HS-27A (cell line): ENCODE data around the gene PTDSS2.
"Not testable (repeated sequence)": the region's sequence is repeated elsewhere in the genome, so short reads cannot be mapped to it uniquely, and the experiment has no call there.

ENCODE experiments used
- DNase-seq: peaks from one replicate; pipeline ENCODE4 v3.0.0-alpha.2; 2012; ENCODE audit warnings: low read depth, missing footprints

PTDSS2 gene

DNA sequence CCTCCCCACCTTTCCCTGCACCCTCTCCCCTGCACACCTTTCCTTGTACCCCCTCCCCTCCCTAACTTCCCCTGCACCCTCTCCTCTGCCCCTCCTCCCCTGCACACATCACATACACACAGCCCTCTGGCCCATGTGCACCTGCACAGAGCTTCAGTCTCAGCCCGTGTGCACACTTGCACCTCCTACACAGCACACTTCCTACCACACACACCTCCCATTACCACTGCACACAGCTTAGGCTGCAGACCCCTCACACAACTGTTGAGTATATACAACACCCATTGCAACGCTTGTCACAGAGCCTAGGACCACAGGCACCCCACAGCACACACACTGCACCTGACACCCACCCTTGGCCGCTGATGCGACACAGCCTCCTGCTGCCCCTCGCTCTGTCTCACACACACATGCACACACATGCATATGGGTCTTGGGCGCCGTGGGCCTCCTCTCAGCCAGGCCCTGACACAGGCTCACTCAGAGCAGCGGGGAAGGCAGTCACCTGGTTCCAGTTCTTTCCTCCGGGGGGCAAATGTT, 35.7 kb upstream of the PTDSS2 start:
- no peak for DNase-seq

- no peak for DNase-seq
Measured at GRCh38 chr11:415640-416041, 34.4 kb upstream of the PTDSS2 start.

GRCh38 chr11:416051-416756, 33.9 kb upstream of the PTDSS2 start:
- no peak for DNase-seq

DNA sequence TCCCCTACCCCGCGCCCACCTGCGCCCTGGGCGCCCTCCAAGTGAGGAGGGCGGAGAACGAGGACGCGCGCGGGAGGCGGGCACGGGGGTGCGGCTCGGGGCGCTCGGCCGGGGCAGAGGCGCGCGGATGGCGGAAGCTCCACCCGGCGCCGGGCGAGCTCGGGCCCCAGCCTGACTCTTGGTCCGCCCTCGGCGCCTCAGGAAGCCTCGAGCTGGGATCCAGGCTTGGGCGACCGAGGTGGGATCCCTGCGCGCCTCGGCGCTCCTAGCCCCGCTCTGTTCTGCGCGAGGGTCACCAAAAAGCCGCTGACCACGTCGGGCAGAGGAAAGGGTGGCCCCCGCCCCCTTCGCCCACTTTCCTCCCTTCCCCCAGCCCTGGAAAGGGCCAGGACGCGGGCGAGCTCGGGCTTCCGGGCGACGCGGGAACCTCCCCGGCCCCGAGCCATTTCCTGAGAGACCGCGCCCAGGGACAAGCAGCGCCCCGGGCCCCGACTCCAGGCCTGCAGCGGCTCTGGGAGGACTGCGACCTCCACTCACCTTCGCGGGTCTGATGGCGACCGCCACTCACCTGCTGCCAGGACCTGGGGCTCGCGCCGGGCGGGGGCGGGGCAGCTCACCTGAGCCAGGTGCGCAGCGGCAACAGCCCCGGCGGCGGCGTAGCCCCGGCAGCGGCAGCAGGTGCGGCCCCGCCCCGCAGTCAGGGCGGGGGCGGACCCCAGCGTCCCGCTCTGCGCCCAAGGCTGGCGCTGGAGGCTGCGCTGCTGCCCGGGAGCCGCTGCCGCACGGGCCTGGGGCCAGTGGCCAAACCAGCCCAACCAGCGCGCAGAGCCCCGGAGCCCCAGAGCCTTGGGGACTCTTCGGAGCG, 33.1 kb upstream of the PTDSS2 start:
- no peak for DNase-seq

DNA sequence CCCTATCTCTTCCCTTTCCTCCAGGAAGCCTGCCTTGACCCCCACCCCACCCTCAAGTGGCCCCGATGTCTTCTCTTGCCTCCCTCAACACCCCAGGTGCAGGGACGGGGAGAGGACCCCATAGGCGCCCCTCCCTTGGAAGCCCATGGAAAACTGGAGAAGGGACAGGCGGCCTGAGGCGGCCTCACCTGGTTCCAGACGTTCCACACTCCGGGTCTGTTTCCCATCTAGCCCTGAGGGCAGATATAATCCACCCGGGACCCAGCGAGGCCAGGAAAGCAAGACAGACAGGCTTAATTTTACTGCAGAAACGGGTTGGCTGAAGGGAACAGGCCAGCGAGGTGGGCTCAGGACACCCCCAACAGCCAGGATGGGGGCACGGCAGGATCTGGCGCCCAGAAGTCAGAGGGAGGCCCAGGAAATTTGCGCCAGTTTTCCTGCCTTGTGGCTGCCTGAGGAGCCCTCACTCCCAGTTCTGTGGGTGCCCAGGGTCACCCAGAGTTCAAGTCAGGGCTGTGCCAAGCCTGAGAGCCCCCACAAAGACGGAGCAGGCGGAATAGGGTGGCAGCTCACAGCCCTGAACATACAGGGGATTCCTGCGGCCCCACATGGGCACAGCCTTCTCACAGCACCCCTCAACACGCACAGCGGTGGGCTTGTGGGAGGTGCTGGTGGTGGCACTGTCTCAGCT, 32.3 kb upstream of the PTDSS2 start:
- DNase-seq, result no peak

DNA sequence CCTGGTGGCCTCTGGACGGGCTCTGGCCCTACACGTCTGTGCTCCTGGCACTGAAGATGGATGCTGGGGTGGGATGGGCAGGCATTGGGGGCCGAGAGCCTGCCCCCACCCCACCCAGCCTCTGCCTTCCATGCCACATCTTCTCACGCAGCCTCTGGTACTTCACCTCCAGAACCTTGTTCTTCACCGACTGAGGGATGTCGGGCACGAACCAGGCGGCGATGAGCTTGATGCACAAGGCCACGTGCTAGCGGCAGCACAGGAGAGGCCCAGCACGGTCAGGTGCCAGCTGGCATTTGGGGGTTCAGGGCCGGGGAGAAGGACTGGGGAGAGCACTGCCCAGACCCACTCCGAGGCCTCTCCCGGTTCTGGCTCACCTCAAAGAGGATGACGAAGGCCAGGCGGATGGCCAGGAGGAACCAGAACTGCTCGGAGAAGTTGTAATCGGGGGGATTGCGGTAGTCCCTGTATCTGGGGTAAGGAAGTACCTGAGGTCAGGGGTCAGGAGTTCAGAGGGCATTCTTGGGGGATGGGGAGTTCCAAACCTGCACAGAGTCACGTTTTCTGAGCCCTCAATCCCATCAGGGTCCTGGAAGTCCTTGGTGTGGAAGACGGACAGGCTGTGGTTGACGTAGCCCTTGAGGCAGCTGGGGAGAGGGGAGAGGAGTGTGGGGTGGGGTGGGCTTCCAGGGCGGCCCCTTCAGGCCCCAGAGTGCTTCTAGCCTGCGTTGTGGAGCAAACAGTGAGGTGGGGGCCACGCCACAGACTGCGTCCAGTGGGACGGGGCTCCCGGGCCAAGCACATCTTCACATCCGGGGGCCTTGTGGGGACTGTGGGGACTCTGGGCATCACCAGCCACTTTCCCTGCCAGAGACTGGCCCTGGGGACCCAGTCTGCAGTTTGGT, 31.5 kb upstream of the PTDSS2 start:
- DNase-seq, result no peak

- no peak for DNase-seq
Measured at GRCh38 chr11:419248-420005, 30.7 kb upstream of the PTDSS2 start.

DNA sequence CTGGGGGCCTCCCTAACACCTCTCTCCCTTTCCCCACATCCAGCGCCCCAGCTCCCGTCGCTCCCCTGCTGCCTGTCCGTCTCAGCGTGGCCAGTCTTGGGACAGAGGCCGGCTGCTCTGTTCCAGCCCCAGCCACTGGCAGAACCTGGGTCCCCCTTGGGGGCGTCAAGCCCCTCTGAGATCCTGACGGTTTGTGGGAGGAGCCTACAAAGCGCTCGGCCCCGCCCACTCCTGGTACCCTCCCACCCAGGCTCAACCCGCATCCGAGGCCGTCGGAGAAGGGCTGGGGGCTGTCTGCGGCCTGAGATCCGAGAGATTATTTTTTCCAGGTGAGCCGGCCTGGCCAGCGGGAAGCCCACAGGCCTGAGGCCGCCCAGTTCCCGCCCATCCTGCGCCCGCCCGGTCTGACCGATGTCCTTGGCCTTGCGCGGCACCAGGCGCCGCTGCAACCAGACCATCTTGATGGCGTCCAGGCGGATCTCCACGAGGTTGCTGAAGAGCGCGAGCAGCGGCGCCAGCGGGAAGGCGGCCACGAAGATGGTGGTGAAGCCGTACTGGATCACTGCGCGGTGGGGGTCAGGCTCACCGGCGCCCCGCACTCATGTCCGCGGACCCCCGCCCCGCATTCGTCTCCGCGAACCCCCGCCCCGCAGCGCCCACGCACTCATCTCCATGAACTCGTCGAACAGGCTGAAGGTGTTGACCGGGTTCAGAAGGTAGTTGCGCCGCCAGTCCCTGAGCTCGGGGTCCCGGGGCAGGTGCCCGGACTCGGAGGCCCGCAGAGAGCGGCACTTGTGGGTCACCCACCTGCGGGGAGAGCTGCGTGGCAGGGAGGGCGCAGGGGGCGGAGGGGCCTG, 29.8 kb upstream of the PTDSS2 start:
- DNase-seq, result no peak

- DNase-seq, result no peak
Measured at GRCh38 chr11:420911-421321, 29.2 kb upstream of the PTDSS2 start.

DNA sequence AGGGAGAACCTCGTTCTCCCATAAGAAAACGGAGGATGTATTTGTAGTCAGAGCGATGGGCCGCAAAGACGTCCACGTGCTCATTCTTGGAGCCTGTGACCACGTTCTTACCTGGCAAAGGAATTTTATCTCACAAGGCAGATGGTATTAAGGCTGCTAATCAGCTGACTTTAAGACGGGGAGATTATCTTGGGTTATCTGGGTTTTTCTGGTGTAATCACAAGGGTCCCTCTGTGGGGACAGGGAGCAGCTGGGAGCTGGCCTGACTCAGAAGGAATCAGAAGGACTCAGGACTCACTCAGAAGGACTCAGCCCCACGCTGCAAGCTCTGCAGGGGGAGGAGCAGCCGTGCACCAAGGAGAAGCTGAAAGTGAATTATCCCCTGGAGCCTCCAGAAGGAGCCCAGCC, 27.8 kb upstream of the PTDSS2 start:
- DNase-seq, result no peak

DNA sequence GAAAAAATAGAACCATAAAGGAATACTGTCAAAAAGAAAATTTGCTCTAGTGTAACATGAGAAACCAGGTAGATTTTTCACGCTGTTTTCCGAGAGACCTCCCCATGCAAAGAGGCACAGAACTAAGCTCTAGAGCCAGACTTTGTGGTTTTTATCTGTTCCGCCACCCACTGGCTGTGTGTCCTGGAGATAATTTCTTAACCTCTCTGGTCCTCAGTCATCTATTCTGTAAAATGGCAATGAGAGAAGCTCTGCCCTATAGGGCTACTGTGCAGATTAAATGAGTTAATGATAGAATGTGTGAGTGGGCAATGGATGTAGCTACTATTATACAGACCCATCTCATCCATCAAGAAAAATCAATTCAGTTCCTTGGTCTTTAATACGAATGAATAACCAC, 25.8 kb upstream of the PTDSS2 start:
- no peak for DNase-seq

DNA sequence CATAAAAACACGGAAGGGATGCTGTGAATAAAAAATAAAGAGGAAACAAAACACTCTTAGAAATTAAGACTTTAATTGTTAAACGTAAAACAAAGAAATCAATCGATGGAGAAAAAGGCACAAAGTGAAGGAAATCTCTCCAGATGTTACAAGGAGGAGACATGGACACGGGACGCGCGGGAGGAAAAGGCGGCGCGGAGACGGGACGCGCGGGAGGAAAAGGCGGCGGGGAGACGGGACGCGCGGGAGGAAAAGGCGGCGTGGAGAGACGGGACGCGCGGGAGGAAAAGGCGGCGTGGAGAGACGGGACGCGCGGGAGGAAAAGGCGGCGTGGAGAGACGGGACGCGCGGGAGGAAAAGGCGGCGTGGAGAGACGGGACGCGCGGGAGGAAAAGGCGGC, 25.3 kb upstream of the PTDSS2 start:
- DNase-seq, result not testable (repeated sequence)

DNA sequence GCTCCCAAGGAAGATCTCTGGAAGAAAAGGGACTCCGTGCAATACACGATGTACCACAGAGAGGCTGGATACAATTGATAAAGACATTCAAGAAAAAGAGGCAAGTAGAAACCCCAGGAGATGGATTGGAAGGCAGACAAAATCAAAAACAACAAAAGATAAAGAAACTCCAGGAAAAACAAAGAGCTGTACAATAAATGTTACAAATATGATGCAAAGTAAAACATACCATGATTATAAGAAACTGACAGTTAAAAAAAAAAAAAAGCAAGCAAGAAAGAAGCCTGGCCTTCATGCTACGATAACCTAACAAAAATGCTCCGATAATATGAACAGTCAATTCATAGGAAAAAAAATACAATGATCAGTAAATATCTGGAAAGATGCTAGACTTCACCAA, 24.8 kb upstream of the PTDSS2 start:
- no peak for DNase-seq

DNA sequence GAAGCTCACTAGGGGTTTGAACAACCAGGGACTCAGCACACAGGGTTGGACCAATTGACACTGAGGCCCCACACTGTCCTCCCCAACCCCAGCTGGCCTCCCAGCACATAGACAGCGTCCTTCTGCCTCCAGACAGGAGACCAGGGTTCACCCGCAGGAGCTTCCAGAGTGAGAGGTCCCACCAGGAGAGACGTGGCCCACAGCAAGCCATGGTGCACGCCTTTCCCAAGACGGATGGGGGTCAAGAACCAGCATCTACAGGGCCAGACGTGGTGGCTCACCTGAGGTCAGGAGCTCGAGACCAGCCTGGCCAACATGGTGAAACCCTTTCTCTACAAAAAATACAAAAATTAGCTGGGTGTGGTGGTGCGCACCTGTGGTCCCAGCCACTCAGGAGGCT, 23.2 kb upstream of the PTDSS2 start:
- DNase-seq, result no peak

DNA sequence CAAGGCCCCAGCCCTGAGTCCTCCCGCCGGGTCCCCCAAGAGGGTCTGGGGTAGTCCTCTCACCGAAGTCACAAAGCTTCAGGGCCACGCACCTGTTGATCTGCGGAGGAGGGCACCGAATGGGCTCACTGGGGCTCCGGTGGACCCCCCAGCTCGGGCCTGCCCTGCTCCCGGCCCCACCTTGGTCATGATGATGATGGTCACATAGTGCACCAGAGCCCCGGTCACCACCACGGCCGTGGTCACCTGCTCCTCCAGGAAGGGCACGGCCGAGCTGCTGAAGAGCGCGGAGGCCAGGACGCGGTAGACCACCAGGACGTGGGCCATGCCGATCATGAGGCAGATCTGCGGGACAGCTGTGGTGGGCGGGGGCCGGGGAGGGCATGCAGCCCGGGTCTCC, 21.8 kb upstream of the PTDSS2 start:
- DNase-seq, result no peak

GRCh38 chr11:429391-429790, 20.7 kb upstream of the PTDSS2 start:
- no peak for DNase-seq

- no peak for DNase-seq
Measured at GRCh38 chr11:429931-430456, 20.1 kb upstream of the PTDSS2 start.

DNA sequence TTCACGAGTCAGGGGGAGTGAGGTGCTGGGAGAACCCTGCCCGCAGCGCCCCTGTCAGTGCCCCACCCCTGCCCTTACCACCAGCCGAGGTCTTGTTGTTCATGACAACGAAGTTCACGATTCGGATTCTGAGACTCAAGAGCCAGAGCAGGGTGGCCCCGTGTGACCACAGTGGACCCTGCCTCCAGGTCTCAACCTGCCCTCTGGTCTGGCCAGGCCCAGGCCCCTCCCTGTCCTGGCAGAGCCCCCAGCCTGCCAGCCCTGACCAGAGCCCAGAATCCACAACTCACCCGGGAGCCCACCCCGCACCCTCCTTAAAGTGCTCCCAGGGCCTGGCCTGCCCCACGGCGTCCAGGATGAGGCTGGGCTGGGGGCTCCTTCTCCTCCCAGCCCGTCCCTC, 18.2 kb upstream of the PTDSS2 start:
- DNase-seq, result no peak

DNA sequence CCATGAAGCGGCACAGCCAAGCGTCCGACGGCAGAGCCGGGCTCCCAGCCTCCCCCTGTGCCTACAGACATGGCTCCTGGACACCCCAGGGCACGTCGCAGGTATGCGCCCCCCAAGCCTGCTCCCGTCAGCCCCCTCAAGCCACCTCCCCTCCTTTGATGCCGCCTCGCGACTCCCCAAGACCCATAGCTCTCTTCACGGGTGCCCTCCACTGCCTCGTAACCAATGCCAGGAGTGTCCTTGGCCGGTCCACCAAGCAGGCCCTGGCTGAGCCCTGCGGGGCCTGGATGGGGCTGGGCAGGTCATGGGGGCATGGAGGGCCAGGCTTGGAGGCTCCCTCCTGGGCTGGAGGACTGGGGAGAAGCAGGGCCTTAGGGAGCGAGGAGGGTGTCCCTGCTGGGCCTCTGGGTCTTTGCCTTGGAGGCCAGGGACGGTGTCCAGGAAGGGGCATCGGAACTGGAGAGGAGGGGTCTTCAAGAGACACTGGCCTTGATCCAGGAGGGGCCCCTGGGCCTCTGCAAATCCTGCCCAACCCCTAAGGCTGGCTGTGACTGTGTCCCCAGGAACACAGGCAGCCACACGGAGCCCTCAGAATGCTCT, 17.5 kb upstream of the PTDSS2 start:
- DNase-seq, result no peak
